ENCODE data around the gene RGS19.

GRCh38 chr20:64068386-64069208 lies 10.7 kb downstream of the RGS19 start:
- TF ChIP-seq CTCF (IDR thresholded peaks at IDR 0.05; ENCODE audit: control extremely low read depth in 1 of 3, insufficient read depth in 1 of 3, low read depth in 1 of 3, low read length in 3 of 3) (no peak), MAX (IDR thresholded peaks at IDR 0.05) (no peak), POLR2AphosphoS5 (IDR thresholded peaks at IDR 0.05; ENCODE audit: low read depth, low read length) (no peak), EP300 (IDR thresholded peaks at IDR 0.05; ENCODE audit: borderline replicate concordance in 1 of 2, low read depth in 2 of 2, low read length in 2 of 2) (no peak), BRCA1 (IDR thresholded peaks at IDR 0.05; ENCODE audit: low read depth, low read length) (no peak), CEBPB (IDR thresholded peaks at IDR 0.05; ENCODE audit: low read depth, low read length) (no peak), USF2 (IDR thresholded peaks at IDR 0.05; ENCODE audit: low read length) (no peak), SIN3A (conservative IDR thresholded peaks at IDR 0.05 in 1 of 2, IDR thresholded peaks at IDR 0.05 in 1 of 2; ENCODE audit: low read depth in 1 of 2, low read length in 2 of 2) (no peak), EZH2 (IDR thresholded peaks at IDR 0.05; ENCODE audit: low read depth, low read length, severe bottlenecking) (no peak), RAD21 (IDR thresholded peaks at IDR 0.05 in 1 of 2, conservative IDR thresholded peaks at IDR 0.05 in 1 of 2; ENCODE audit: low read depth in 2 of 2, low read length in 2 of 2) (no peak), POLR2A (IDR thresholded peaks at IDR 0.05; ENCODE audit: control extremely low read depth in 1 of 2, low read depth in 2 of 2, low read length in 2 of 2) (no peak), SAP30 (IDR thresholded peaks at IDR 0.05; ENCODE audit: insufficient read depth, insufficient replicate concordance, low read length) (no peak)
